NT2/D1 (cell line): ENCODE data around the gene KANSL1L.

Experiments used
- DNase-seq: peaks from one replicate; pipeline ENCODE4 v3.0.0-alpha.2; 2011; ENCODE audit warnings: low read depth, low spot score
- H3K27me3 ChIP-seq: 2 replicates; pipeline ENCODE4 v1.6.0; 2011; ENCODE audit warnings: mild to moderate bottlenecking; ENCODE audit not compliant: insufficient read length, insufficient read depth
- H3K36me3 ChIP-seq: 2 replicates; pipeline ENCODE4 v1.6.1; 2011; ENCODE audit warnings: mild to moderate bottlenecking, low read length, mixed read lengths; ENCODE audit not compliant: insufficient read depth, insufficient read length
- H3K4me1 ChIP-seq: 2 replicates; pipeline ENCODE4 v1.5.1; 2011; ENCODE audit not compliant: insufficient read depth, insufficient read length
- H3K4me3 ChIP-seq: 2 replicates; pipeline ENCODE4 v1.5.1; 2011; ENCODE audit warnings: low read depth; ENCODE audit not compliant: insufficient read length
- H3K9ac ChIP-seq: 2 replicates; pipeline ENCODE4 v1.6.0; 2011; ENCODE audit warnings: low read depth; ENCODE audit not compliant: insufficient read length
- H3K9me3 ChIP-seq: 2 replicates; pipeline ENCODE4 v1.5.1; 2011; ENCODE audit warnings: mild to moderate bottlenecking, low read length; ENCODE audit not compliant: insufficient read depth
- SUZ12 ChIP-seq: IDR thresholded peaks from 2 replicates; pipeline ENCODE4 v1.6.1; 2011; ENCODE audit not compliant: insufficient read length, insufficient read depth; ENCODE audit errors: extremely low read depth
- YY1 ChIP-seq: IDR thresholded peaks from 2 replicates; pipeline ENCODE4 v1.6.1; 2011; ENCODE audit not compliant: insufficient read length, insufficient read depth
- ZNF274 ChIP-seq: IDR thresholded peaks from 2 replicates; pipeline ENCODE4 v1.6.1; 2011; ENCODE audit warnings: mild to moderate bottlenecking, low read depth, low read length

Gene KANSL1L

GRCh38 chr2:210159059-210159458, 12.2 kb downstream of the KANSL1L start:
- Histone ChIP-seq H3K4me3 (no peak overlapping the region), H3K9ac (no peak overlapping the region), H3K9me3 (no peaks in the 10 kb centered on the region), H3K36me3 (peaks cover 7% of the 10 kb centered on the region), H3K27me3 (no peaks in the 10 kb centered on the region), H3K4me1 (no peaks in the 10 kb centered on the region)
- DNase-seq = no peak
- TF ChIP-seq ZNF274 = no peak

GRCh38 chr2:210158236-210158635, 13.0 kb downstream of the KANSL1L start:
- H3K4me3 ChIP-seq = no peak overlapping the region
- no peak for DNase-seq
- no peak overlapping the region for H3K9ac ChIP-seq
- peaks cover 15% of the 10 kb centered on the region for H3K36me3 ChIP-seq
- no peak for TF ChIP-seq YY1
- no peak for TF ChIP-seq SUZ12
- TF ChIP-seq ZNF274 = no peak
- H3K9me3 ChIP-seq = no peaks in the 10 kb centered on the region
- H3K27me3 ChIP-seq = no peaks in the 10 kb centered on the region
- H3K4me1 ChIP-seq = no peaks in the 10 kb centered on the region

GRCh38 chr2:210157526-210157925, 13.7 kb downstream of the KANSL1L start:
- Histone ChIP-seq H3K9me3 (no peaks in the 10 kb centered on the region), H3K27me3 (no peaks in the 10 kb centered on the region), H3K36me3 (peaks cover 16% of the 10 kb centered on the region), H3K4me3 (no peak overlapping the region), H3K9ac (no peak overlapping the region), H3K4me1 (no peaks in the 10 kb centered on the region)
- no peak for DNase-seq
- TF ChIP-seq ZNF274 (no peak), SUZ12 (no peak), YY1 (no peak)

GRCh38 chr2:210147614-210148013, 23.6 kb downstream of the KANSL1L start:
- TF ChIP-seq ZNF274 (no peak), SUZ12 (no peak), YY1 (no peak)
- DNase-seq = no peak
- Histone ChIP-seq H3K4me1 (no peaks in the 10 kb centered on the region), H3K4me3 (no peak overlapping the region), H3K9me3 (no peaks in the 10 kb centered on the region), H3K27me3 (no peaks in the 10 kb centered on the region), H3K36me3 (peaks cover 27% of the 10 kb centered on the region), H3K9ac (no peak overlapping the region)

- Histone ChIP-seq H3K36me3 (no peaks in the 10 kb centered on the region), H3K9me3 (no peaks in the 10 kb centered on the region; the same call in 1 of the 2 replicates), H3K4me3 (no peak overlapping the region), H3K27me3 (no peaks in the 10 kb centered on the region), H3K9ac (no peak overlapping the region), H3K4me1 (no peaks in the 10 kb centered on the region)
- TF ChIP-seq SUZ12 = no peak
- DNase-seq = no peak
Observed at GRCh38 chr2:210132239-210132638, 39.0 kb downstream of the KANSL1L start.

GRCh38 chr2:210128961-210129360, 42.2 kb downstream of the KANSL1L start:
- Histone ChIP-seq H3K36me3 (no peaks in the 10 kb centered on the region), H3K9ac (no peak overlapping the region), H3K9me3 (peaks cover 10% of the 10 kb centered on the region; the same call in 1 of the 2 replicates), H3K4me1 (no peaks in the 10 kb centered on the region), H3K4me3 (no peak overlapping the region), H3K27me3 (no peaks in the 10 kb centered on the region)
- no peak for DNase-seq
- no peak for TF ChIP-seq SUZ12
- TF ChIP-seq YY1 = no peak
- TF ChIP-seq ZNF274 = no peak

GRCh38 chr2:210113614-210114235, 57.5 kb downstream of the KANSL1L start:
- H3K9ac ChIP-seq = no peak overlapping the region
- no peak for DNase-seq
- H3K9me3 ChIP-seq = no peaks in the 10 kb centered on the region
- H3K27me3 ChIP-seq = no peaks in the 10 kb centered on the region
- H3K36me3 ChIP-seq = peaks cover 5% of the 10 kb centered on the region
- no peak for TF ChIP-seq ZNF274
- no peak for TF ChIP-seq SUZ12
- no peak for TF ChIP-seq YY1
- H3K4me1 ChIP-seq = no peaks in the 10 kb centered on the region
- H3K4me3 ChIP-seq = no peak overlapping the region

- H3K4me3 ChIP-seq = no peak overlapping the region
- no peaks in the 10 kb centered on the region for H3K27me3 ChIP-seq
- H3K9ac ChIP-seq = no peak overlapping the region
- H3K9me3 ChIP-seq = no peaks in the 10 kb centered on the region
- no peak for DNase-seq
- peaks cover 5% of the 10 kb centered on the region for H3K36me3 ChIP-seq
- H3K4me1 ChIP-seq = no peaks in the 10 kb centered on the region
- TF ChIP-seq ZNF274 (no peak), SUZ12 (no peak), YY1 (no peak)
Observed at GRCh38 chr2:210112871-210113270, 58.3 kb downstream of the KANSL1L start.
